CD4-positive, alpha-beta T cell (primary cell): ENCODE results near the gene KRI1. TPM values are rescaled to one million over a fixed set of nuclear protein-coding genes. Genes with fewer than 3 reads are reported as not detected.

Experiments
- ATAC-seq: fragments of 200-7000 bp; cut with Tn5 transposase; one replicate; pipeline ENCODE4 v1.10.0; 2022; ENCODE audit warnings: mild to moderate bottlenecking; ENCODE audit not compliant: poor library complexity
- CTCF ChIA-PET: fragments of 350-600 bp; sonication (Branson Sonifier 250); formaldehyde crosslinking; loops from one replicate; lab custom pipeline; 2021; ENCODE audit warnings: antibody characterized with exemption, inconsistent platforms; lab: Charles Lee
- POLR2A ChIA-PET: fragments of 350-600 bp; sonication (Branson Sonifier 250); formaldehyde crosslinking; loops from one replicate; lab custom pipeline; 2021; ENCODE audit warnings: antibody characterized with exemption, inconsistent platforms; lab: Charles Lee
- DNase-seq, 14 experiments: peaks; one replicate each; pipeline ENCODE4 v3.0.0-alpha.2; 2013 to 2020; ENCODE audit warnings: mixed read lengths in 2 of 14
- H3K27ac ChIP-seq, 2 donors: one replicate each; pipeline versions ENCODE4 v1.5.1 to v1.7.0; 2013; ENCODE audit warnings: low read length in 2 of 2, low read depth in 1 of 2, mild to moderate bottlenecking in 1 of 2
- H3K27me3 ChIP-seq, 2 experiments: 1 replicate in 1 of 2; 2 replicates in 1 of 2; pipeline versions ENCODE4 v1.6.1 to v1.7.0; 2013; ENCODE audit warnings: low read length in 2 of 2, control low read depth in 1 of 2, mild to moderate bottlenecking in 1 of 2, moderate library complexity in 1 of 2; ENCODE audit not compliant: insufficient read depth in 2 of 2, control insufficient read depth in 1 of 2
- H3K36me3 ChIP-seq: one replicate; pipeline ENCODE4 v1.6.1; 2013; ENCODE audit warnings: low read length, control low read depth; ENCODE audit not compliant: insufficient read depth
- H3K4me1 ChIP-seq: one replicate; pipeline ENCODE4 v1.6.1; 2013; ENCODE audit warnings: low read length, control low read depth; ENCODE audit not compliant: insufficient read depth
- H3K4me3 ChIP-seq: one replicate; pipeline ENCODE4 v1.5.1; 2013; ENCODE audit warnings: mild to moderate bottlenecking, low read length, moderate library complexity
- H3K9me3 ChIP-seq, 2 experiments: 1 replicate in 1 of 2; 2 replicates in 1 of 2; pipeline versions ENCODE4 v1.6.1 to v1.7.0; 2013; ENCODE audit warnings: low read length in 2 of 2, mild to moderate bottlenecking in 2 of 2, control low read depth in 1 of 2, moderate library complexity in 1 of 2; ENCODE audit not compliant: control insufficient read depth in 1 of 2, insufficient read depth in 1 of 2
- H3K27ac Mint-ChIP-seq: one replicate; pipeline ENCODE4 v1.8.0; 2020; ENCODE audit warnings: mixed read lengths
- H3K27me3 Mint-ChIP-seq: one replicate; pipeline ENCODE4 v1.8.0; 2021; ENCODE audit warnings: mixed read lengths
- H3K36me3 Mint-ChIP-seq: one replicate; pipeline ENCODE4 v1.8.0; 2021; ENCODE audit warnings: low read depth, mixed read lengths
- H3K4me1 Mint-ChIP-seq: one replicate; pipeline ENCODE4 v1.8.0; 2021; ENCODE audit warnings: low read depth, mixed read lengths
- H3K4me3 Mint-ChIP-seq: one replicate; pipeline ENCODE4 v1.8.0; 2020; ENCODE audit warnings: mild to moderate bottlenecking, mixed read lengths
- H3K9me3 Mint-ChIP-seq: one replicate; pipeline ENCODE4 v1.8.0; 2020; ENCODE audit warnings: mixed read lengths
- intact Hi-C, 2 experiments: fragments of 100-400 bp; cut with DNase I in 1 of 2; cut with micrococcal nuclease in 1 of 2; formaldehyde crosslinking; loops; one replicate each; pipeline versions ENCODE4 v1.15.1 to v1.9.0; 2023 to 2025; cut with DNase I, micrococcal nuclease
- total RNA-seq, 174 experiments: library from RNA in 2 of 174; stranded (reverse) in 2 of 174; gene quantifications; one replicate each; pipeline ENCODE4 v1.2.3 and lab custom pipeline; 2021 to 2026
- TF ChIP-seq, protein P1 (sequence below): fragments of 200-600 bp; IDR thresholded peaks from one replicate; pipeline ENCODE4 v1.8.0; 2022; ENCODE audit warnings: antibody characterized with exemption, mild to moderate bottlenecking

The KRI1 gene
- total RNA-seq, 2 experiments from 2014 or later, result 36.8 to 39.6 TPM

DNA sequence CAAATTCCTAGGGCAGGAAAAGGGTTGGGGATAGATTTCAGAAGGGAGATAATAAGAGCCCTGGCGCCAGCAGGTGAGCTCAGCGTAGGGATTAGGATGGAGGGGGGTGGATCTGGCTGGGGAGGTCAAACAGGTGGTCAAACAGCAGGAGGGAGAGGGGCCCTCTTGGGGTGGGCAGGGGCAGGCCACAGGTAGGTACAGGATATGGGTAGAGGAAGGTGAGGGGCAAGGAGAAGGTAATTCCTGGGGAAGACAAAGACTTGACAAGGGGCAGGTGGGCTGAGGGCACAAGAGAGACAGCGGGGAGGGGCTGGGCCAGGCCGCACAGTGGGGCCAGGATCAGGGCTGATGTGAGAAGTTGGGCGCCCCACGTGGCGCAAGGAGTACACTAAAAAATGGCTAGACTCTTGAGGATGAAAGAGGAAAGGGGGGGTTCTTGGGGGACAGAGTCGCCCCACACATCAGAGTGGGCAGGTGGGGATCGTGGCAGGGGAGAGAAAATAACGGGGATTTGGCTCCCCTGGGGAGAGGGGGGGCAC lies 713 bp downstream of the KRI1 start:
- Mint-ChIP-seq H3K27ac (peak overlapping the region; percentile 95), H3K27me3 (no peaks in the 10 kb centered on the region), H3K9me3 (no peaks in the 10 kb centered on the region), H3K4me3 (peak overlapping the region; percentile 93), H3K36me3 (peaks cover 62% of the 10 kb centered on the region), H3K4me1 (peaks cover 43% of the 10 kb centered on the region)
- Histone ChIP-seq H3K27me3 (no peaks in the 10 kb centered on the region), H3K4me1 (peaks cover 56% of the 10 kb centered on the region), H3K27ac (peak overlapping the region; percentile 80 to 94), H3K4me3 (peak overlapping the region; percentile 87), H3K36me3 (peaks cover 37% of the 10 kb centered on the region), H3K9me3 (no peaks in the 10 kb centered on the region)
- ChIA-PET POLR2A (interaction anchor here (0.5 to 5.6 kb wide), 6 partner anchors 12 to 306 kb away, joined by 3 to 81 read pairs (median 4); partner anchors contain the start of genes CARM1 and TMED1), CTCF (interaction anchor here (1.9 to 4.7 kb wide), 2 partner anchors 10 to 23 kb away, joined by 6 to 24 read pairs; partner anchors contain the start of gene ATG4D)
- DNase-seq (peak in 13 of 14 experiments; percentile 30 to 83 (median 53)), ATAC-seq (no peak)
- intact Hi-C loops, result loop anchor here (5.0 kb wide), 3 partner anchors 87 to 163 kb away; partner anchors contain the start of genes CDC37 (in 2 of the 2) and ILF3 (in 1 of the 2)
- TF ChIP-seq, protein P1, sequence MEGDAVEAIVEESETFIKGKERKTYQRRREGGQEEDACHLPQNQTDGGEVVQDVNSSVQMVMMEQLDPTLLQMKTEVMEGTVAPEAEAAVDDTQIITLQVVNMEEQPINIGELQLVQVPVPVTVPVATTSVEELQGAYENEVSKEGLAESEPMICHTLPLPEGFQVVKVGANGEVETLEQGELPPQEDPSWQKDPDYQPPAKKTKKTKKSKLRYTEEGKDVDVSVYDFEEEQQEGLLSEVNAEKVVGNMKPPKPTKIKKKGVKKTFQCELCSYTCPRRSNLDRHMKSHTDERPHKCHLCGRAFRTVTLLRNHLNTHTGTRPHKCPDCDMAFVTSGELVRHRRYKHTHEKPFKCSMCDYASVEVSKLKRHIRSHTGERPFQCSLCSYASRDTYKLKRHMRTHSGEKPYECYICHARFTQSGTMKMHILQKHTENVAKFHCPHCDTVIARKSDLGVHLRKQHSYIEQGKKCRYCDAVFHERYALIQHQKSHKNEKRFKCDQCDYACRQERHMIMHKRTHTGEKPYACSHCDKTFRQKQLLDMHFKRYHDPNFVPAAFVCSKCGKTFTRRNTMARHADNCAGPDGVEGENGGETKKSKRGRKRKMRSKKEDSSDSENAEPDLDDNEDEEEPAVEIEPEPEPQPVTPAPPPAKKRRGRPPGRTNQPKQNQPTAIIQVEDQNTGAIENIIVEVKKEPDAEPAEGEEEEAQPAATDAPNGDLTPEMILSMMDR, result no peak

DNA sequence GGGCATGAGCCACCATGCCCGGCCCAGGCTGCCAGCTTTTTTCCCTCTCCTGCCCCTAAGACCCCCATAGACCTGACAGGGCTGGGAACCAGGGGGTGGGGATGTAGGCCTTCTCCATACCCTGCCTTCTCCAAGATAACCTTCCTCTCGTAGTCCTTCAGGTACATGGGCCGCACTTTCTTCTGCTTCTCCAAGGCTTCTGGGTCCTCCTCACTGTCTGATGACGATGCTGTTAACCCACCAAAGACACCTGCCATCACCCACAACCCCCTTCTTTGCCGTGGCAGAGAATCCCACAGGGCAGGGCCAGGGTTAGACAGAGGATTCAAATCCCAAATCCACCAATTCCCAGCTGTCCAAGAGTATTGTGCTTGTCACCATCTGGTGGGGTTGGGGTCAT lies 3.2 kb downstream of the KRI1 start:
- Mint-ChIP-seq H3K27ac (no peak overlapping the region), H3K4me3 (no peak overlapping the region), H3K4me1 (peaks cover 31% of the 10 kb centered on the region), H3K9me3 (no peaks in the 10 kb centered on the region), H3K27me3 (no peaks in the 10 kb centered on the region), H3K36me3 (peaks cover 75% of the 10 kb centered on the region)
- Histone ChIP-seq H3K4me1 (peaks cover 46% of the 10 kb centered on the region), H3K4me3 (no peak overlapping the region), H3K9me3 (no peaks in the 10 kb centered on the region), H3K36me3 (peaks cover 60% of the 10 kb centered on the region), H3K27ac (no peak overlapping the region), H3K27me3 (no peaks in the 10 kb centered on the region)
- no peak for DNase-seq
- ChIA-PET CTCF (no interaction called here), POLR2A (interaction anchor here (2.6 kb wide), 1 partner anchor 9 kb away, joined by 17 read pairs; no protein-coding TSS in a partner anchor)
- no peak for ATAC-seq
- TF ChIP-seq, protein P1, result no peak
- intact Hi-C loops, result no loop called here

DNA sequence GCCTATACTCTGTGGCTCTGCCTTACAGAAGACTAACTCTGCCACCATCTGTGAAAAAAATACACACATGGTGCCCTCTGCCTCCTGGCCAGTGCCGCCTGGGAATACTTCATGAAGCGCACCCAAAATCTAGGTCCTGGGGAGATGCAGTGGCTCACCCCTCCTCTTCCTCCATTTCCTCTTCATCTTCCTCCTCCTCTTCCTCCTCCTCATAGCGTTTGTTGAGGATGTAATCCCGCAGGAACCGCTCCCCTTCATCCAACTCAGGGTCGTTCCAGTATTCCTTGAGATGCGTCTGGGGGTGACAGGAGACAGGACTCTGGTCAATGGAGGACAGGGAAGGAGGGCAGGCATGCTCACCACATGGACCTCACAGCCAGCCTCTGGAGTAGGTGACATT lies 5.7 kb downstream of the KRI1 start:
- CTCF ChIA-PET, result no interaction called here
- Histone ChIP-seq H3K9me3 (no peaks in the 10 kb centered on the region), H3K4me3 (no peak overlapping the region), H3K36me3 (peaks cover 74% of the 10 kb centered on the region), H3K27me3 (no peaks in the 10 kb centered on the region), H3K4me1 (peaks cover 46% of the 10 kb centered on the region), H3K27ac (no peak overlapping the region)
- H3K27ac Mint-ChIP-seq, result no peak overlapping the region
- H3K9me3 Mint-ChIP-seq, result no peaks in the 10 kb centered on the region
- intact Hi-C loops, result no loop called here
- no peak overlapping the region for H3K4me3 Mint-ChIP-seq
- H3K27me3 Mint-ChIP-seq, result no peaks in the 10 kb centered on the region
- H3K36me3 Mint-ChIP-seq, result peaks cover 67% of the 10 kb centered on the region
- DNase-seq (no peak), ATAC-seq (no peak)
- POLR2A ChIA-PET, result no interaction called here
- peaks cover 19% of the 10 kb centered on the region for H3K4me1 Mint-ChIP-seq
- TF ChIP-seq, protein P1, result no peak
